DND-41 (cell line): ENCODE results near the gene GPRIN1.

Source experiments
- ATAC-seq: fragments of 200-7000 bp; cut with Tn5 transposase; 3 replicates; pipeline ENCODE4 v1.9.1; 2021; ENCODE audit warnings: low read depth; ENCODE audit not compliant: insufficient read depth
- DNase-seq: peaks from one replicate; pipeline ENCODE4 v3.0.0-alpha.2; 2020
- H2AFZ ChIP-seq: 2 replicates; pipeline ENCODE4 v1.6.0; 2012; ENCODE audit warnings: low read depth, low read length
- H3K27ac ChIP-seq: 2 replicates; pipeline ENCODE4 v1.5.1; 2012; ENCODE audit warnings: low read length, inconsistent platforms
- H3K27me3 ChIP-seq: fragments of 200-600 bp; sonication (generic); 2 replicates; pipeline ENCODE4 v1.6.0; 2012; ENCODE audit warnings: low read length, mild to moderate bottlenecking, inconsistent platforms; ENCODE audit not compliant: insufficient read depth, poor library complexity
- H3K36me3 ChIP-seq: 2 replicates; pipeline ENCODE4 v1.5.1; 2012; ENCODE audit warnings: low read length, inconsistent platforms; ENCODE audit not compliant: insufficient read depth
- H3K4me1 ChIP-seq: 2 replicates; pipeline ENCODE4 v1.5.1; 2012; ENCODE audit warnings: mild to moderate bottlenecking, low read length; ENCODE audit not compliant: insufficient read depth
- H3K4me2 ChIP-seq: 2 replicates; pipeline ENCODE4 v1.6.0; 2012; ENCODE audit warnings: mild to moderate bottlenecking, moderate library complexity, low read length, inconsistent platforms; ENCODE audit not compliant: insufficient read depth
- H3K4me3 ChIP-seq, 2 experiments: fragments of 200-600 bp in 1 of 2; shearing (Covaris generic) in 1 of 2; 2 replicates each; pipeline ENCODE4 v1.5.1; 2012 to 2016; ENCODE audit warnings: inconsistent platforms in 2 of 2, low read length in 2 of 2, mild to moderate bottlenecking in 2 of 2, low read depth in 1 of 2, moderate library complexity in 1 of 2
- H3K79me2 ChIP-seq: 2 replicates; pipeline ENCODE4 v1.6.0; 2012; ENCODE audit warnings: low read length, inconsistent platforms; ENCODE audit not compliant: insufficient read depth
- H3K9ac ChIP-seq: 2 replicates; pipeline ENCODE4 v1.6.0; 2012; ENCODE audit warnings: low read depth, mild to moderate bottlenecking, inconsistent platforms, low read length, moderate library complexity
- H3K9me3 ChIP-seq: 2 replicates; pipeline ENCODE4 v1.5.1; 2012; ENCODE audit warnings: low read length, moderate library complexity, mild to moderate bottlenecking, inconsistent platforms; ENCODE audit not compliant: insufficient read depth, severe bottlenecking
- H4K20me1 ChIP-seq: 2 replicates; pipeline ENCODE4 v1.6.0; 2012; ENCODE audit warnings: low read length; ENCODE audit not compliant: insufficient read depth
- CTCF ChIP-seq: IDR thresholded peaks from 2 replicates; pipeline ENCODE4 v1.5.1; 2012; ENCODE audit warnings: borderline replicate concordance, low read length, moderate library complexity, mild to moderate bottlenecking; ENCODE audit not compliant: poor library complexity, severe bottlenecking; ENCODE audit errors: extremely low read depth
- EZH2 ChIP-seq: IDR thresholded peaks from 3 replicates; pipeline ENCODE4 v1.6.1; 2012; ENCODE audit warnings: borderline replicate concordance, low read depth, mild to moderate bottlenecking, moderate library complexity, low read length, inconsistent platforms; ENCODE audit not compliant: severe bottlenecking

Gene GPRIN1

GRCh38 chr5:176631383-176632200 is 21.6 kb upstream of the GPRIN1 start:
- H3K9ac ChIP-seq: no peak overlapping the region
- no peaks in the 10 kb centered on the region for H3K79me2 ChIP-seq
- H3K27ac ChIP-seq: no peak overlapping the region
- DNase-seq (no peak), ATAC-seq (no peak)
- H3K4me1 ChIP-seq: no peaks in the 10 kb centered on the region
- H3K9me3 ChIP-seq: no peaks in the 10 kb centered on the region
- H3K36me3 ChIP-seq: no peaks in the 10 kb centered on the region
- TF ChIP-seq EZH2: no peak
- no peak for TF ChIP-seq CTCF
- peaks cover 16% of the 10 kb centered on the region for H3K27me3 ChIP-seq
- no peaks in the 10 kb centered on the region for H4K20me1 ChIP-seq
- H3K4me2 ChIP-seq: no peak overlapping the region
- H2AFZ ChIP-seq: no peak overlapping the region
- no peak overlapping the region for H3K4me3 ChIP-seq

- no peak overlapping the region for H2AFZ ChIP-seq
- DNase-seq: no peak
- H3K9me3 ChIP-seq: no peaks in the 10 kb centered on the region
- H3K27ac ChIP-seq: no peak overlapping the region
- peaks cover 16% of the 10 kb centered on the region for H3K27me3 ChIP-seq
- H3K9ac ChIP-seq: no peak overlapping the region
- H3K36me3 ChIP-seq: no peaks in the 10 kb centered on the region
- no peaks in the 10 kb centered on the region for H3K79me2 ChIP-seq
- ATAC-seq: no peak
- H4K20me1 ChIP-seq: no peaks in the 10 kb centered on the region
- no peaks in the 10 kb centered on the region for H3K4me1 ChIP-seq
- TF ChIP-seq EZH2: no peak
- TF ChIP-seq CTCF: no peak
- no peak overlapping the region for H3K4me2 ChIP-seq
- H3K4me3 ChIP-seq: no peak overlapping the region
Measured at GRCh38 chr5:176630681-176631222, 20.8 kb upstream of the GPRIN1 start.

- ATAC-seq (no peak), DNase-seq (no peak)
- H3K4me2 ChIP-seq: no peak within 1 kb of the TSS
- no peak within 1 kb of the TSS for H3K4me3 ChIP-seq
- H3K36me3 ChIP-seq: no peaks in the 10 kb centered on the region
- no peaks in the 10 kb centered on the region for H3K4me1 ChIP-seq
- H2AFZ ChIP-seq: no peak within 1 kb of the TSS
- H3K27ac ChIP-seq: no peak within 1 kb of the TSS
- peaks cover 12% of the 10 kb centered on the region for H3K27me3 ChIP-seq
- TF ChIP-seq CTCF (no peak), EZH2 (no peak)
- no peak within 1 kb of the TSS for H3K9ac ChIP-seq
- no peaks in the 10 kb centered on the region for H3K79me2 ChIP-seq
- H3K9me3 ChIP-seq: no peaks in the 10 kb centered on the region
- no peaks in the 10 kb centered on the region for H4K20me1 ChIP-seq
Measured at GRCh38 chr5:176629853-176630680, 20.1 kb upstream of the GPRIN1 start, which contains the start of the genes EIF4E1B and SNCB. TSS of gene EIF4E1B (plus strand) at chr5:176630675. CDS start at chr5:176642788, 12,113 bp downstream. TSS of gene SNCB (minus strand) at chr5:176630534. CDS start at chr5:176629654, 880 bp downstream.
